HUES48 (cell line): ENCODE measurements around the gene METTL4.
"Not testable (repeated sequence)": the region's sequence is repeated elsewhere in the genome, so short reads cannot be mapped to it uniquely, and the experiment has no call there.

Experiments used
- H3K27ac ChIP-seq: one replicate; pipeline ENCODE4 v1.7.0; 2013; ENCODE audit warnings: low read depth, low read length, inconsistent platforms
- H3K27me3 ChIP-seq: 2 replicates; pipeline ENCODE4 v1.6.1; 2013; ENCODE audit warnings: mild to moderate bottlenecking, low read length; ENCODE audit not compliant: control insufficient read depth, insufficient read depth
- H3K36me3 ChIP-seq: 2 replicates; pipeline ENCODE4 v1.6.1; 2013; ENCODE audit warnings: low read length; ENCODE audit not compliant: control insufficient read depth, insufficient read depth
- H3K4me1 ChIP-seq: 2 replicates; pipeline ENCODE4 v1.6.1; 2013; ENCODE audit warnings: mild to moderate bottlenecking, low read length; ENCODE audit not compliant: control insufficient read depth, insufficient read depth
- H3K4me3 ChIP-seq: 2 replicates; pipeline ENCODE4 v1.5.1; 2013; ENCODE audit warnings: mild to moderate bottlenecking, low read depth, low read length
- H3K9ac ChIP-seq: 2 replicates; pipeline ENCODE4 v1.6.1; 2013; ENCODE audit warnings: mild to moderate bottlenecking, low read depth, low read length, moderate library complexity
- H3K9me3 ChIP-seq: 2 replicates; pipeline ENCODE4 v1.6.1; 2013; ENCODE audit warnings: low read length; ENCODE audit not compliant: control insufficient read depth, insufficient read depth

The METTL4 gene

DNA sequence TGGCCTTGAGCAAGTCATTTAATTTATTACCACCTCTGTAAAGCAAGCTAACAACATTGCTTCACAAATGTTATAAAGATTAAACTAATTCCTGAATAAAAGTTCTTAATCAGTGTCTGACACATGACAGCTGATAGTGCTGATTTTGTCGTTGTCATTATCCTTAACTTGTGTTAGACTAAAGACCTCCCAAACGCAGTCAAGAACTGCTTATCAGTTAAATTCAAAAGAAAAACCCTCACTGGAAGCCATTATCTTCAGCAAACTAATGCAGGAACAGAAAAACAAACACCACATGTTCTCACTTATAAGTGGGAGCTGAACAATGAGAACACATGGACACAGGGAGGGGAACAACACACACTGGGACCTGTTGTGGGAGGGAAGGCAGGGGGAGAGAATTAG, 46.5 kb downstream of the METTL4 start:
- not testable (repeated sequence) for H3K4me1 ChIP-seq, H3K36me3 ChIP-seq, H3K27me3 ChIP-seq, H3K9ac ChIP-seq, H3K9me3 ChIP-seq, H3K4me3 ChIP-seq, H3K27ac ChIP-seq

DNA sequence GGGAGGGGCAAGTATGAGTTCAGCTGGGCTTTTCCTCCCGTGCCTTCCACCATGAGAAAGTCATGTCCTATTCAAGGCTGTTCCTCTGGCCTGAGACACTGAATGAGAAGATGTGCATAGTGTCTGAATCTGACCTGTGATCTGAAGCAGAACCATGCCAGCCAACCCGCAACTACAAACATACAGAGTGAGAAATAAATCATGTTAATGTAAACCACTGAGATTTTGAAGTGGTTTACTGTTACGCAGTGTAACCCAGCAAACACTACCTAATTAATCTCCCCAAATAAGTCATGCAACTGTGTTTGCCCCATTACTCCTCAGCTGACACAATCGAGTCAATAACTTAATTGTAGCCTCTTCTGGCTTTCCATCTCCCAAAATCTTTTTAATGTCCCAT, 49.2 kb downstream of the METTL4 start:
- no peaks in the 10 kb centered on the region for H3K4me1 ChIP-seq
- no peak overlapping the region for H3K4me3 ChIP-seq
- H3K27me3 ChIP-seq: no peaks in the 10 kb centered on the region
- H3K36me3 ChIP-seq: no peaks in the 10 kb centered on the region
- no peak overlapping the region for H3K9ac ChIP-seq
- H3K27ac ChIP-seq: no peak overlapping the region
- H3K9me3 ChIP-seq: no peaks in the 10 kb centered on the region

DNA sequence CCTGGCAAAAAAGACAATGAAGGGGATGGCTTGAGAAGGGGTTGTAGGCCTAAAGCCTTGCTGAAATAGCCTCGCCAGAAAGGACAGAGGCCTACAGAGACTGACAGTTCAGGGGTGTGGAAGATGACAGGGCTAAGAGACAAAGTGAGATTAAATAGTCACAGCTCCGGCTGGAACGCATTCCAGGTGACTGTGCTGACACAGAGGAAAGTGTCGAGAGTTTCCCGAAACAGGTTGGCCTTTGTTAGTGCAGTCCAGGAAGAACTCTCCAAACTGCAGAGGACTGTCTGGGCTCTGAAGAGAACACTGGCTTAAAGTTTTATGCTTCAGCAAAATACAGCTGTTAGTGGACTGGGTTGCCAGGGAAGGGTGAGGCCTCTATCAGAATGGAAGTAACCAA, 52.8 kb downstream of the METTL4 start:
- peaks cover 6% of the 10 kb centered on the region; the same call in 1 of the 2 replicates for H3K4me1 ChIP-seq
- H3K27me3 ChIP-seq: no peaks in the 10 kb centered on the region
- no peak overlapping the region for H3K4me3 ChIP-seq
- H3K27ac ChIP-seq: no peak overlapping the region
- no peaks in the 10 kb centered on the region for H3K36me3 ChIP-seq
- H3K9ac ChIP-seq: no peak overlapping the region
- H3K9me3 ChIP-seq: no peaks in the 10 kb centered on the region

DNA sequence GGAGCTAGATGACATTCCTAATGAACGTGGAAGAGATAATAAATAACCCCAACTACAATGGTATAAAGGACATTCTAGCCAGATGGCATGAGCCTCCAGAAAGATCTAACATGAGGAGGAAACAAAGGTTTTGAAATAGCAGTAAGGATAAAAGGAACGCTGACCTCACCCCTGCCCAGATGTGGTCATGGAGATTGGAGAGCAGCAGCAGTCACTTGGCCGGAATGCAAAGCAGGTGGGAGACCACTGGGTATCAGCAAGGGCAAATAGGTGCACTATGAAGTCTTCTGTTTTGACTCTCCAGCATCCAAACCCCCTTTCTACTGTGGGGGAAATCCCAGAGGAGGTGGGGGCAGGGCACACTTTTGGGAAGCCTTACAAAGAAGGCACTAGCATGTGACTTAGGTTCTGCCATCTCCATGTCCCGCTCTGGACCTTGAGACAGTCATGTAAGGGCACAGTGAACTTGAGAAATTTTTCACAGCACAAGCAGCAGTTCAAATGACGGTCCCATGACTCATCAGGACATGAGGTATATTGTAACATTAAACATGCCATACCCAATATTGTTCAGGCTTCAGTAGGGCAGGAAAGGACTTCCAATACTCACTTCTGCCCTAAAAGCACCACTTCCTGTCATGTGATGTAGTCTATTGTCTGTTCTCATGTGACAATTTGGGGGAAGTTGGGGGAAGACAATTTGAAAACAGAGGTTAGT, 55.2 kb downstream of the METTL4 start:
- Histone ChIP-seq H3K9ac (no peak overlapping the region; the same call in 1 of the 2 replicates), H3K4me3 (no peak overlapping the region), H3K27ac (no peak overlapping the region), H3K9me3 (no peaks in the 10 kb centered on the region), H3K36me3 (no peaks in the 10 kb centered on the region), H3K4me1 (peaks cover 6% of the 10 kb centered on the region; the same call in 1 of the 2 replicates), H3K27me3 (no peaks in the 10 kb centered on the region)

DNA sequence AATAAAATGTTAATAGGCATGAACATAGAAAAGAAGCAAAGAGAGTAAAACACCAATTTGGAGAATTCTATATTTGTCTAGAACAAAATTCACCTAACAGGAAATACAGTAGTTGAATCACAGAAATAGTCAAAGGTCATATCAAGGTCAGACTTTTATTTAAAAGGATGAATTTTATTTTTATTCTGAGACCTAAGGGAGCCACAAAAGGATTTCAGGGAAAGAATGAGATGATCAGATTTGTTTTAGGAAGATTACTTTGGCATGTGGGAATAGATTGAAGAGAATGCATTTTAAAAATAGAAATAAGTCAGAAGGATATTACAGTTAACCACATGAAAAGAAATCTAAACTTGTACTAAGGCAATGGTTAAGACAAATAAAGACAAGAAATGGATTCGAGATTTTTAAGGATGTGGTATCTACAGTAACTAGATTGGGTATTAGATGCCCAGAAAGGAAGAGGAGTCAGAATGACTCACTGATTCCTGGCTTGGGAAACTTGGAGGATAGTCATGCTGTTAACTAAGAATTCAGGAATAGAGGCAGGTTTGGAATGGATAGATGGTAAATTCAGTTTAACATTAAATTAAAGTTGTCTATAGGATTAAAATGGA, 56.0 kb downstream of the METTL4 start:
- H3K9ac ChIP-seq: no peak overlapping the region

DNA sequence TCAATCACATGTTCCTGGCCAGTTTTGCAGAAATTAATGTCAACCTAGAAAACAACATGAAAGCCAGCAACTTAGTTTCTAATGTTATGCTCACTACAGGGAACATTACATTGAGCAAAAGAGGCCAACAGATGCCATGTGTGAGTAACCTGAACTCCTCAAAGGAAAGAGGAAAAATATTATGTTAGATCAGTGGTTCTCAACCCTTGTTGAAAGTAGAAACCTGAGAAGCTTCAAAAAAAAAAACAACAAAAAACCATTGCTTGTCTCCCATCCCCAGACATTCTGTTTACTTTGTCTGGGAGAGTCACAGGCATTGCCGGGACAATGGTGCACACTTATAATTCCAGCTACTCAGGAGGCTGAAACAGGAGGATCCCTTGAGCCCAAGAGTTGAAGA, 57.7 kb downstream of the METTL4 start:
- Histone ChIP-seq H3K4me1 (peaks cover 6% of the 10 kb centered on the region; the same call in 1 of the 2 replicates), H3K9ac (no peak overlapping the region), H3K4me3 (no peak overlapping the region), H3K9me3 (no peaks in the 10 kb centered on the region), H3K27ac (no peak overlapping the region), H3K36me3 (no peaks in the 10 kb centered on the region), H3K27me3 (no peaks in the 10 kb centered on the region)

More for the DNA sequence above, 56.0 kb downstream of the METTL4 start:
- Histone ChIP-seq H3K4me3 (no peak overlapping the region), H3K4me1 (peaks cover 6% of the 10 kb centered on the region; the same call in 1 of the 2 replicates), H3K27me3 (no peaks in the 10 kb centered on the region), H3K36me3 (no peaks in the 10 kb centered on the region), H3K9me3 (no peaks in the 10 kb centered on the region), H3K27ac (no peak overlapping the region)

DNA sequence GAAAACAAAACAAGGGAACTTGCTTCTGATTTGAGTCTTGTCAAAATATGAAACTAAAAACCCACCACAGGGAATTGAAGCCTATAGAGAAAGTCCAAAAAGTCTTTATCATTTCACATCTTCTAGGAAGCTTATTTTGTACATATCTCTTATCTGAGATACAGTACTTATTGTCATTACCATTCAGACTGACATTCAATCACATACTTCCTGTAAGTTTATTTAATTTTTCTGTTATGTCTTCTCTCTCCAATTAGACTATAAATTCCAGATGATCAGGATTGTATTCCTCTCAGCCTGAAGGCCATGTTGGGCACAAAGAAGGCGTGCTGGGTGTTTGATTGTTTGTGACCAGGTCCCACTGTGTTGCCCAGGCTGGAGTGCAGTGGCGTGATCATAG, 59.2 kb downstream of the METTL4 start:
- no peak overlapping the region for H3K27ac ChIP-seq
- H3K4me1 ChIP-seq: peaks cover 6% of the 10 kb centered on the region; the same call in 1 of the 2 replicates
- H3K27me3 ChIP-seq: no peaks in the 10 kb centered on the region
- H3K9me3 ChIP-seq: no peaks in the 10 kb centered on the region
- H3K9ac ChIP-seq: no peak overlapping the region
- no peaks in the 10 kb centered on the region for H3K36me3 ChIP-seq
- no peak overlapping the region for H3K4me3 ChIP-seq

DNA sequence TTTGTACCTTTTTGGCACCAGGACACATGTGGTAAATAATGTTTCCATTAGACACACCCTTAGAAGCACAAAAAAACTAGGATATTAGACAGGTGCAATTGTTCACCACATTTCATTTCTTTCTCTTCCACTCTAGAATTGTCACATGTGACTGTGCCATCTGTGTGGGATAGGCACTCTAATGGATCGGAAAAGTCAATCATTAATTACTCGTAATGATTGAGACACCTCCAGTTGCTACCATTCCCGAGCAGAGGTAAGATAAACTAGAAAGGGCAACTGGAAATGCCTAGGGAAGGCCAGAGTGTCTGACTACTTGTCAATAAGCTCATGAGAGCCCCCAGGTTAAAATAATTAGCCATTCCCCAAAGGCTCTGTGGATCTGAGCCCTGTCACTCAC, 59.9 kb downstream of the METTL4 start:
- Histone ChIP-seq H3K36me3 (no peaks in the 10 kb centered on the region), H3K27ac (no peak overlapping the region), H3K9me3 (no peaks in the 10 kb centered on the region), H3K4me1 (peaks cover 6% of the 10 kb centered on the region; the same call in 1 of the 2 replicates), H3K4me3 (no peak overlapping the region), H3K9ac (no peak overlapping the region), H3K27me3 (no peaks in the 10 kb centered on the region)

DNA sequence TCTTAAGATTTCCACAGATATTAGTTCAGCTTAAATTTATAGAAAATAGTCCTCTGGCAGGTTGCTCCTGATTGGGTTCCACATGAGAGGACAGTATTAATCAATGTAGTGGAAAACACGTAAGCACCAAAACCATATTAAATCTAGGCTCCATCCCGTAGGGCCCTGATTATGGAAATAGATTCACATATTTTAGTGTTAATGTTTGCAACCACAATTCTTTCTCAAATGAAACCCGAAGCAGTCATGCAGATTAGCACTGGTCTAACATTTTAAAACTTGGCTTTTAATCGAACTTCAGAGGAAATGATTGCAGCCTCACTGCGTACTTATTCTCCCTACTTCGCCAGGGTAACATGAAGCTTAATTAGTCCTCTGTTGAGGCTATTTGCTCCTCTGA, 60.9 kb downstream of the METTL4 start:
- no peaks in the 10 kb centered on the region for H3K36me3 ChIP-seq
- no peak overlapping the region for H3K9ac ChIP-seq
- H3K4me3 ChIP-seq: no peak overlapping the region
- H3K27ac ChIP-seq: no peak overlapping the region
- H3K27me3 ChIP-seq: no peaks in the 10 kb centered on the region
- no peaks in the 10 kb centered on the region for H3K9me3 ChIP-seq
- H3K4me1 ChIP-seq: no peaks in the 10 kb centered on the region

DNA sequence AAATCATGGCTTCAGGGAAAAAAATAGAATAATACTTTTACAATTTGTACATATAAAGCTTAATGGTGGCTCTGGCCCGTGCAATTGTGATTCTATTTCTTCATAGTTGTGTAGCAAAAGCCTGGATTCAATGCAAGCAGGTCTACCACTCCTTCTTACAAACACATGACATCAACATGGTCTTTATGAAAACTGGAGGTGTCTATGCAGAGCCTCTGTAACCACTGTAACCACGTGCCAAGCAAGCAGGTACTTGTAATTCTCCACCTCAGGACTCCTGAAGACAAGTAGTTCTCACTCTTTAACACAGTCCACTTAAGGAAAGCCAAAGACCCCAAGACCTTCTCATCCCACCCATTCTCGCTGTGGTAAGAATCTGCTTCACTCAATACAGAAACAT, 62.6 kb downstream of the METTL4 start:
- no peak overlapping the region for H3K4me3 ChIP-seq
- H3K27ac ChIP-seq: no peak overlapping the region
- no peak overlapping the region for H3K9ac ChIP-seq
- H3K36me3 ChIP-seq: no peaks in the 10 kb centered on the region
- no peaks in the 10 kb centered on the region for H3K9me3 ChIP-seq
- H3K27me3 ChIP-seq: no peaks in the 10 kb centered on the region
- H3K4me1 ChIP-seq: no peaks in the 10 kb centered on the region

DNA sequence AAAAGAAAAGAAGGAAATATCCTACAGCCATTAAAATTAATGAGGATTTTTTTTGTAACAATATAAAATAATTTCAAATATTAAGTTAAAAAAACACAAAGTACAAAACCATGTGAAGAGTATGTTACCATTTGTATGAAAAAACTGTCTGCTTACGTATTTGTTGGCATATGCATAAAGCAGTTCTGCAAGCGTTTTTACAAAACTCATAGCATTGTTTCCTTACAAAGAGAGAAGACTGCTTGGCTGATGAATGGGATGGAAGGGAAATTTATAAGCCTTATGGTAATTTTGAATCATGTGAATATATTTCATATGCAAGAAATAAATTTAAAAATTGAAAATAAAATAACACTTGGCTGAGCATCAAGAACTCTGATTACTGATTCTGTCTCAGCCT, 63.1 kb downstream of the METTL4 start:
- Histone ChIP-seq H3K27ac (no peak overlapping the region), H3K36me3 (no peaks in the 10 kb centered on the region), H3K4me3 (no peak overlapping the region), H3K9ac (no peak overlapping the region), H3K9me3 (no peaks in the 10 kb centered on the region), H3K27me3 (no peaks in the 10 kb centered on the region), H3K4me1 (no peaks in the 10 kb centered on the region)
